ENCODE results near the gene MLPH.

The MLPH gene

GRCh38 chr2:237557633-237558015, 70.6 kb downstream of the MLPH start:
- no peak overlapping the region for H3K27ac ChIP-seq

GRCh38 chr2:237558961-237559641, 72.0 kb downstream of the MLPH start:
- TF ChIP-seq ZFX (IDR thresholded peaks at IDR 0.05): no peak

More at GRCh38 chr2:237557633-237558015, 70.6 kb downstream of the MLPH start:
- TF ChIP-seq CTCF (conservative IDR thresholded peaks at IDR 0.05) (no peak), ZFX (IDR thresholded peaks at IDR 0.05) (no peak)

GRCh38 chr2:237561221-237561620, 74.2 kb downstream of the MLPH start:
- TF ChIP-seq CTCF (conservative IDR thresholded peaks at IDR 0.05) (no peak), ZFX (IDR thresholded peaks at IDR 0.05) (no peak)
- H3K27ac ChIP-seq: no peak overlapping the region

More at GRCh38 chr2:237558961-237559641, 72.0 kb downstream of the MLPH start:
- no peak overlapping the region for H3K27ac ChIP-seq

GRCh38 chr2:237563816-237564215, 76.8 kb downstream of the MLPH start:
- no peak overlapping the region for H3K27ac ChIP-seq
- TF ChIP-seq CTCF (conservative IDR thresholded peaks at IDR 0.05): no peak
- TF ChIP-seq ZFX (IDR thresholded peaks at IDR 0.05): no peak

GRCh38 chr2:237564526-237565131, 77.6 kb downstream of the MLPH start:
- TF ChIP-seq ZFX (IDR thresholded peaks at IDR 0.05): no peak
- TF ChIP-seq CTCF (conservative IDR thresholded peaks at IDR 0.05): no peak
- H3K27ac ChIP-seq: no peak overlapping the region

- no peak overlapping the region for H3K27ac ChIP-seq
- TF ChIP-seq CTCF (conservative IDR thresholded peaks at IDR 0.05) (no peak), ZFX (IDR thresholded peaks at IDR 0.05) (no peak)
Measured at GRCh38 chr2:237565974-237566373, 78.9 kb downstream of the MLPH start.

- TF ChIP-seq CTCF (conservative IDR thresholded peaks at IDR 0.05): no peak
- TF ChIP-seq ZFX (IDR thresholded peaks at IDR 0.05): no peak
- H3K27ac ChIP-seq: no peak within 1 kb of the TSS
Measured at GRCh38 chr2:237566401-237567235, 79.6 kb downstream of the MLPH start, which contains the start of gene PRLH. Gene PRLH, plus strand, starts transcription at chr2:237566574. Its CDS starts 0 bp downstream, at chr2:237566574.

All from C4-2B (cell line).